WERI-Rb-1 (cell line): ENCODE measurements around the gene TARBP1.
"Not testable (repeated sequence)": the region's sequence is repeated elsewhere in the genome, so short reads cannot be mapped to it uniquely, and the experiment has no call there.

Source experiments
- DNase-seq: peaks from one replicate; pipeline ENCODE4 v3.0.0-alpha.2; 2020
- H3K27ac ChIP-seq: fragments of 250-450 bp; sonication (Bioruptor Pico); 2 replicates; pipeline ENCODE4 v1.5.1; 2020; ENCODE audit warnings: mild to moderate bottlenecking, moderate library complexity
- H3K27me3 ChIP-seq: fragments of 250-450 bp; sonication (Bioruptor Pico); 2 replicates; pipeline ENCODE4 v1.5.1; 2021; ENCODE audit warnings: mild to moderate bottlenecking, low read depth, moderate library complexity; ENCODE audit not compliant: insufficient read depth, severe bottlenecking
- H3K36me3 ChIP-seq: fragments of 250-450 bp; sonication (Bioruptor Pico); 2 replicates; pipeline ENCODE4 v1.5.1; 2020; ENCODE audit warnings: mild to moderate bottlenecking, moderate library complexity
- H3K4me3 ChIP-seq: 2 replicates; pipeline ENCODE4 v1.5.1; 2011; ENCODE audit warnings: low read depth, mild to moderate bottlenecking, control low read depth, low read length
- H3K9me3 ChIP-seq: fragments of 250-450 bp; sonication (Bioruptor Pico); 2 replicates; pipeline ENCODE4 v1.5.1; 2021; ENCODE audit warnings: mild to moderate bottlenecking, moderate library complexity; ENCODE audit not compliant: severe bottlenecking
- TF ChIP-seq, protein P1 (sequence below): IDR thresholded peaks from 2 replicates; pipeline ENCODE4 v1.5.1; 2011; ENCODE audit warnings: low read depth, mild to moderate bottlenecking, control low read depth, inconsistent platforms, low read length

Gene TARBP1

DNA sequence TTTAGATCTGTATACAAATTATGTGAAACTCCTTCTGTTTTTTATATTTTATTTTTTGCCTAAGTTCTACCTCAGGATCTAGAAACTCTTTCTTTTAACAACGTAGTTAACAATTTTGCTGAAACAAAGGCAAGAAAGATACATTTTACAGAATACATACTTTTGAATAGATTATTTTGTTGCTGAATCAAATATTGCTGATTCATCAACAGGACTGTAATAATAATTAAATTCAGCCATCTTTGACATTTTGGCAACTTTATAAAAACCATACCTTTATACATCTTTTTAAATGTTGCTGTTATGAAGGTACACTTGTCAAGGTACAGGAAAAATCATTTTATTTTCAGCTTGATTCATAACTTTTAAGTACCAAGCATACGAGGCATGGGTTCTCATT, 116.4 kb downstream of the TARBP1 start:
- peaks cover 2% of the 10 kb centered on the region for H3K9me3 ChIP-seq
- TF ChIP-seq, protein P1, sequence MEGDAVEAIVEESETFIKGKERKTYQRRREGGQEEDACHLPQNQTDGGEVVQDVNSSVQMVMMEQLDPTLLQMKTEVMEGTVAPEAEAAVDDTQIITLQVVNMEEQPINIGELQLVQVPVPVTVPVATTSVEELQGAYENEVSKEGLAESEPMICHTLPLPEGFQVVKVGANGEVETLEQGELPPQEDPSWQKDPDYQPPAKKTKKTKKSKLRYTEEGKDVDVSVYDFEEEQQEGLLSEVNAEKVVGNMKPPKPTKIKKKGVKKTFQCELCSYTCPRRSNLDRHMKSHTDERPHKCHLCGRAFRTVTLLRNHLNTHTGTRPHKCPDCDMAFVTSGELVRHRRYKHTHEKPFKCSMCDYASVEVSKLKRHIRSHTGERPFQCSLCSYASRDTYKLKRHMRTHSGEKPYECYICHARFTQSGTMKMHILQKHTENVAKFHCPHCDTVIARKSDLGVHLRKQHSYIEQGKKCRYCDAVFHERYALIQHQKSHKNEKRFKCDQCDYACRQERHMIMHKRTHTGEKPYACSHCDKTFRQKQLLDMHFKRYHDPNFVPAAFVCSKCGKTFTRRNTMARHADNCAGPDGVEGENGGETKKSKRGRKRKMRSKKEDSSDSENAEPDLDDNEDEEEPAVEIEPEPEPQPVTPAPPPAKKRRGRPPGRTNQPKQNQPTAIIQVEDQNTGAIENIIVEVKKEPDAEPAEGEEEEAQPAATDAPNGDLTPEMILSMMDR = no peak
- no peaks in the 10 kb centered on the region for H3K36me3 ChIP-seq
- DNase-seq = no peak
- no peak overlapping the region for H3K27ac ChIP-seq
- peaks cover 3% of the 10 kb centered on the region for H3K27me3 ChIP-seq
- no peak overlapping the region for H3K4me3 ChIP-seq

DNA sequence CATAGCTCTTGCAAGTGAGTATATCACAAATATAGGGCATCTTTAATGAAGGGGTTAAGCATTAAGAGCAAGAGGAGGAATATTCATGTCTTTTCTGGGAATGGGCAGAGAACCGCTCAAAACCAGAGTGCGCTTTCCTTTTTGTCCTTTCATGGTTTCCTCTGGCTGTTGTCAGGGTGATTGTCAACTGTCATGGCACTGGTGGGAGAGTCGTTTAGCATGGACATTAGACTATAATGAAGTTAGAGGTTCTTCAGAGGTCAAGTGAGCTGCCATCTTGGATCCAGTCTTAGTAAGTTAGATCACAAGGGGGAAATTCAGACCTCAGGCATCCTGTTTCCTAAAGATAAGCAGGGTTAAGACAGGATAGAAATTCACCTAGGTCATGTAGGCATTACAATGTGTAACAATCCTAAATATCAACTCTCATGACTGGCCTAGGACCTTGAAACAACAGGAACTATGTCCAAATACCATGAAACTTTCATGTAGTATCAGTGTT, 117.8 kb downstream of the TARBP1 start:
- Histone ChIP-seq H3K27ac (no peak overlapping the region), H3K36me3 (no peaks in the 10 kb centered on the region), H3K27me3 (peaks cover 3% of the 10 kb centered on the region), H3K4me3 (no peak overlapping the region), H3K9me3 (no peaks in the 10 kb centered on the region)
- DNase-seq = no peak
- TF ChIP-seq, protein P1 = no peak

DNA sequence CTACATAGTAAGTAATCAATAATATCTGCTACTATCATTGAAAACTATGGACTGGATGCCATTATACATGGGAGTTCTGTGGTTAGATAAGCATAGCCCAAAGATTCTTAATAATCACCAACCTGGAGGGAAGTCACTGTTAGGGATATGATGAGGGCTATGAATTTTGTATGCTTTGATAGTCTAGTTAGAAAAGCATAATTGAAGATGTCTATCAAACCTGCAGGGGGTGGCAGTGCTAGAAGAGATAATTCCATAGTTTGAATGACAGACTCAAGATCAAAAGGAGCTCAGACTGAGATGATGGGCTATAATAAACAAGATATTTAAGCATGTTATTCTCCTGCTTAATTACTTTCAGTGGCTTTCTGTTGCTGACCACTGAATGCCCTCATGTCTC, 121.1 kb downstream of the TARBP1 start:
- Histone ChIP-seq H3K4me3 (no peak overlapping the region), H3K36me3 (no peaks in the 10 kb centered on the region), H3K27me3 (no peaks in the 10 kb centered on the region), H3K27ac (no peak overlapping the region), H3K9me3 (no peaks in the 10 kb centered on the region)
- TF ChIP-seq, protein P1 = no peak
- no peak for DNase-seq

DNA sequence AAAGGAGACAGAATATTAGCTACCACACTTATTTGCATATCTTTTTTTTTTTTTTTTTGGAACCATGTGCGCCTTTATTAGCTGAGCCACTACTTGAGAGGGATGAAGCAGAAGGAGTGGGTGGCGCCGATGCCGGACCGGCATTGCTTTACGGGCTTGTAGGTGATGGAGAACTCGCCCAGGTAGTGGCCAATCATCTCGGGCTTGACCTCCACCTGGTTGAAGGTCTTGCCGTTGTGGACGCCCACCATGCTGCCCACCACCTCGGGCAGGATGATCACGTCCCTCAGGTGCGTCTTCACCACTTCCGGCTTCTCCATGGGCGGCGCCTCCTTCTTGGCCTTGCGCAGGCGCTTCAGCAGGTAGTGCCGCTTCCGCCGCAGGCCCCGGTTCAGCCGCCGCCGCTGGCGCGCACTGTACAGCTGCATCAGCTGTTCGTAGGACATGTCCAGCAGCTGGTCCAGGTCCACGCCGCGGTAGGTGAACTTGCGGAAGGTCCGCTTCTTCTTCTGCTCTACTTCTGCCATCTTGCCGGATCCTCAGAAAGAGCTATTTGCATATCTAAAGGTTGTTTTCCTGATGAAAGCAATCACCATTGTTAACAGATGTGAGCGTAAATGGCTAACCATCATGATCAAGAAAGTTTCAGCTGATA, 122.2 kb downstream of the TARBP1 start:
- not testable (repeated sequence) for H3K4me3 ChIP-seq

DNA sequence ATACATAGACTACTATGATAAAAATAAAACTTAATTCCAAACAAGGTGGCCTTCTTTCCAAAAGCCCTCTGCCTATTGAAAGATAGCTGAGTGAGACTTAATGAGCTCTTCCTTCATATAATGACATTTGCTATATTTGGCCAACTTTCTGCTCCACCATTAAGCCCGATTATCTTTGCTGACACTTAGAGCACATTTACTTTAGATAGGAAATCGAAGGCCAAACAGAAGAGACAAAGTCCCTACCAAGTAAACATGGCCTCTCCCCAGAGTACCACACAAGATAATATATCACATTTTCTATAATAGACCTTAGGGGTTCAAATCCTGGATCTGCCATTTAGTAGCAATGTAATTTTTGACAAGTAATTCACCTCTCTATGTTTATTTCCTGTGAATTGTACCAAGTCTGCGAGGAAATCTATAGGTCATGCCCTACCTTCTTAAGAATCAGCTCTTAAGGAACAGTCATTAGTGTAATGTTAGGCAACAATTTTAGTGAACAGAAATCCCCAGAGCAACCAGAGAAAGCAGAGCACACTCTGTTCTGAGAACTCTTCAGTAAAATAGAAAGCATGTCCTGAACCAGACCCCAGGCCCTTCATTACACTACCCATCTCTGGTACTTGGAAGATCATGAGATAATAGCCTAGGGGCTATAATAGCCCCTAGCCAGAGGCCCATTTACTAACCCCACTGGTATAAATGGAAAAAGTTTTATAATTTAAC, 123.0 kb downstream of the TARBP1 start:
- H3K9me3 ChIP-seq = no peaks in the 10 kb centered on the region
- H3K36me3 ChIP-seq = no peaks in the 10 kb centered on the region
- no peak overlapping the region for H3K4me3 ChIP-seq
- TF ChIP-seq, protein P1 = no peak
- H3K27ac ChIP-seq = no peak overlapping the region
- DNase-seq = no peak
- H3K27me3 ChIP-seq = no peaks in the 10 kb centered on the region

More for the DNA sequence above, 122.2 kb downstream of the TARBP1 start:
- not testable (repeated sequence) for DNase-seq, H3K9me3 ChIP-seq, H3K27ac ChIP-seq, H3K36me3 ChIP-seq, H3K27me3 ChIP-seq

DNA sequence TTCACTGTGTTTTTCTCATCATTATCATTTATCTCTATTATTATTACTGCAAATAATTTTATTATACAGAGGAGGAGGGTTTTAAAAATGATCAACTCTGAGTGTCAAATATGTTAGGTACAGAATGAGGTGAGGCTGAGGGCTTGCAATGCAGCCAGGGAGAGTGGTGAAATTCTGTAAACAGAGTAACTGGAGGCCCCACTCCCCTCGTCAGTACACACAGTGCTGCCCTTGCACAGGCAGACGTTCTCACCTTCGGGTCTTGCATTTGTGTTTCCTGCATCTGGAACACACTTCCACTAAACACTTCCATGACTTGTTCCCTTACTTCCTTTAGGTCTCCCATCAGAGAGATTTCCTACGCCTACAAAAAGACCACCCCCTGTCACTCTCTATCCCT, 130.0 kb downstream of the TARBP1 start:
- H3K36me3 ChIP-seq = no peaks in the 10 kb centered on the region
- no peak for DNase-seq
- TF ChIP-seq, protein P1 = no peak

More for the DNA sequence above, 130.0 kb downstream of the TARBP1 start:
- H3K9me3 ChIP-seq = no peaks in the 10 kb centered on the region
- no peaks in the 10 kb centered on the region for H3K27me3 ChIP-seq
- H3K27ac ChIP-seq = no peak overlapping the region
- H3K4me3 ChIP-seq = no peak overlapping the region
